ENCODE data around the gene SFMBT2. TPM values are rescaled to one million over a fixed set of nuclear protein-coding genes. Genes with fewer than 3 reads are reported as not detected.

The SFMBT2 gene
- total RNA-seq, 2 experiments from 2014 or later = 23.8 to 27.6 TPM

- Mint-ChIP-seq H3K4me3 (no peak overlapping the region), H3K36me3 (ENCODE audit: low read depth) (peaks cover 53% of the 10 kb centered on the region), H3K27ac (peak overlapping the region; percentile 18), H3K27me3 (no peaks in the 10 kb centered on the region), H3K4me1 (ENCODE audit: low read depth) (peaks cover 27% of the 10 kb centered on the region), H3K9me3 (no peaks in the 10 kb centered on the region)
- intact Hi-C loops (cut with micrococcal nuclease) = no loop called here
- ChIA-PET POLR2A (no interaction called here), CTCF (interaction anchor here (1.1 to 1.5 kb wide), 5 partner anchors 16 to 240 kb away, joined by 3 to 6 read pairs (median 3); no protein-coding TSS in a partner anchor)
- peak; percentile 5 for DNase-seq
- ATAC-seq = peak; percentile 51
- TF ChIP-seq, protein P1, sequence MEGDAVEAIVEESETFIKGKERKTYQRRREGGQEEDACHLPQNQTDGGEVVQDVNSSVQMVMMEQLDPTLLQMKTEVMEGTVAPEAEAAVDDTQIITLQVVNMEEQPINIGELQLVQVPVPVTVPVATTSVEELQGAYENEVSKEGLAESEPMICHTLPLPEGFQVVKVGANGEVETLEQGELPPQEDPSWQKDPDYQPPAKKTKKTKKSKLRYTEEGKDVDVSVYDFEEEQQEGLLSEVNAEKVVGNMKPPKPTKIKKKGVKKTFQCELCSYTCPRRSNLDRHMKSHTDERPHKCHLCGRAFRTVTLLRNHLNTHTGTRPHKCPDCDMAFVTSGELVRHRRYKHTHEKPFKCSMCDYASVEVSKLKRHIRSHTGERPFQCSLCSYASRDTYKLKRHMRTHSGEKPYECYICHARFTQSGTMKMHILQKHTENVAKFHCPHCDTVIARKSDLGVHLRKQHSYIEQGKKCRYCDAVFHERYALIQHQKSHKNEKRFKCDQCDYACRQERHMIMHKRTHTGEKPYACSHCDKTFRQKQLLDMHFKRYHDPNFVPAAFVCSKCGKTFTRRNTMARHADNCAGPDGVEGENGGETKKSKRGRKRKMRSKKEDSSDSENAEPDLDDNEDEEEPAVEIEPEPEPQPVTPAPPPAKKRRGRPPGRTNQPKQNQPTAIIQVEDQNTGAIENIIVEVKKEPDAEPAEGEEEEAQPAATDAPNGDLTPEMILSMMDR (IDR thresholded peaks at IDR 0.05) = no peak
Measured at GRCh38 chr10:7159928-7160327, 250.9 kb downstream of the SFMBT2 start.

DNA sequence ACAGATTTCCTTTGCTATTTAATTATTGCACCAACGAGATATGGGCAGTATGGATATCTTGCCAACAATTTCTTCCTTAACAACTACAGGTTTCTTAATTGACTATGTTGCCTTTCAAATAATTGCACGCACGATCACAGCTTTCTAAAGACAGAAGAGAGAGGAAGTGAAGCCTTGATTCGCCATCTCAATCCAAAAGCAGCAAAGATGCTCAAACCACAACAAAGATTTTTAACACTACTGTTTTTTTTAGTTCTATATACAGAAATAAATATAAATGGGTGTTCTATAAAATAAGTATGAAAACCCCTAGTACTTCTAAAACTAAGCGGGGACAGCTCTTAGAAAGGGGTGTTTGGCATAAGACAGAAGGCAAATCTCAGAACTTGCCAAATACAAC lies 251.3 kb downstream of the SFMBT2 start:
- H3K27ac Mint-ChIP-seq = peak overlapping the region; percentile 9
- ChIA-PET CTCF (interaction anchor here (1.1 to 1.5 kb wide), 5 partner anchors 15 to 240 kb away, joined by 3 to 6 read pairs (median 3); no protein-coding TSS in a partner anchor), POLR2A (no interaction called here)
- H3K4me3 Mint-ChIP-seq = no peak overlapping the region
- peaks cover 49% of the 10 kb centered on the region for H3K36me3 Mint-ChIP-seq (ENCODE audit: low read depth)
- ATAC-seq (no peak), DNase-seq (no peak)
- H3K9me3 Mint-ChIP-seq = no peaks in the 10 kb centered on the region
- H3K4me1 Mint-ChIP-seq (ENCODE audit: low read depth) = peaks cover 27% of the 10 kb centered on the region
- intact Hi-C loops (cut with micrococcal nuclease) = no loop called here
- H3K27me3 Mint-ChIP-seq = no peaks in the 10 kb centered on the region
- TF ChIP-seq, protein P1 (IDR thresholded peaks at IDR 0.05) = no peak

DNA sequence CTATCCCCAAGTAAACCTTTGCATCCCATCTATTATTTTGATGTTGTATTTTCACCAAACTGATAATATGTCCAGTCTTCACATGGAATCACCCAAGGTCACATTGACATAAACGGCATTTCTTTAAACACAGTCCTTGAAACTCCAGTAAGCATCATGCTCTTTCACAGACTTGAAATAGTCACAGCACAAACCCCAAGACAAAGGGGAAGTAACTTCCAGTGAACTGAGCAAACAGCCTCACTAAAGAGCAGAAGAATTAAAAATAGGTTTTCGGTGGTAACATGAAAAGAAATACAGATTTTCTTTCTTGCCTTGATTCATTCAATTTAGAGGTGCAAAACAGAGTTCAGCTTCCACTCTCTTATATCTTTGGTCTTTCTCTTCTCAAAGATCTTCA lies 253.7 kb downstream of the SFMBT2 start:
- no peak for DNase-seq
- peaks cover 27% of the 10 kb centered on the region for H3K4me1 Mint-ChIP-seq (ENCODE audit: low read depth)
- CTCF ChIA-PET = no interaction called here
- no peak for ATAC-seq
- no peak overlapping the region for H3K4me3 Mint-ChIP-seq
- POLR2A ChIA-PET = no interaction called here
- H3K9me3 Mint-ChIP-seq = peaks cover 4% of the 10 kb centered on the region
- intact Hi-C loops (cut with micrococcal nuclease) = no loop called here
- TF ChIP-seq, protein P1 (IDR thresholded peaks at IDR 0.05) = no peak
- H3K27ac Mint-ChIP-seq = peak overlapping the region; percentile 6
- H3K27me3 Mint-ChIP-seq = no peaks in the 10 kb centered on the region
- H3K36me3 Mint-ChIP-seq (ENCODE audit: low read depth) = peaks cover 28% of the 10 kb centered on the region

- peaks cover 2% of the 10 kb centered on the region for H3K27me3 Mint-ChIP-seq
- peaks cover 13% of the 10 kb centered on the region for H3K4me1 Mint-ChIP-seq (ENCODE audit: low read depth)
- H3K36me3 Mint-ChIP-seq (ENCODE audit: low read depth) = peaks cover 12% of the 10 kb centered on the region
- intact Hi-C loops (cut with micrococcal nuclease) = no loop called here
- TF ChIP-seq, protein P1 (IDR thresholded peaks at IDR 0.05) = no peak
- CTCF ChIA-PET = interaction anchor here (0.7 to 1.8 kb wide), 3 partner anchors 19 to 233 kb away, joined by 3 to 11 read pairs (median 3); no protein-coding TSS in a partner anchor
- DNase-seq = no peak
- no peak overlapping the region for H3K27ac Mint-ChIP-seq
- POLR2A ChIA-PET = interaction anchor here (1.5 kb wide), 1 partner anchor 255 kb away, joined by 6 read pairs; no protein-coding TSS in a partner anchor
- no peak overlapping the region for H3K4me3 Mint-ChIP-seq
- H3K9me3 Mint-ChIP-seq = peaks cover 4% of the 10 kb centered on the region
- no peak for ATAC-seq
Measured at GRCh38 chr10:7153750-7154149, 257.1 kb downstream of the SFMBT2 start.

GRCh38 chr10:7152982-7153381 lies 257.9 kb downstream of the SFMBT2 start:
- Mint-ChIP-seq H3K27ac (no peak overlapping the region), H3K9me3 (peaks cover 4% of the 10 kb centered on the region), H3K36me3 (ENCODE audit: low read depth) (peaks cover 10% of the 10 kb centered on the region), H3K4me1 (ENCODE audit: low read depth) (peaks cover 13% of the 10 kb centered on the region), H3K27me3 (peaks cover 4% of the 10 kb centered on the region), H3K4me3 (no peak overlapping the region)
- POLR2A ChIA-PET = interaction anchor here (0.8 to 1.5 kb wide), 2 partner anchors 98 to 256 kb away, joined by 3 to 6 read pairs; no protein-coding TSS in a partner anchor
- CTCF ChIA-PET = interaction anchor here (0.7 to 1.8 kb wide), 3 partner anchors 32 to 235 kb away, joined by 3 to 11 read pairs (median 5); no protein-coding TSS in a partner anchor
- TF ChIP-seq, protein P1 (IDR thresholded peaks at IDR 0.05) = no peak
- DNase-seq (no peak), ATAC-seq (no peak)
- intact Hi-C loops (cut with micrococcal nuclease) = no loop called here
